Peyer's patch (tissue), 4 donors: ENCODE results near the gene CCR7.

Source experiments
- POLR2A ChIP-seq, 2 donors: fragments of 450-650 bp; IDR thresholded peaks; one replicate each; pipeline ENCODE4 v1.5.1; 2017; ENCODE audit warnings: antibody characterized with exemption in 2 of 2, mild to moderate bottlenecking in 2 of 2, moderate library complexity in 2 of 2
- TF ChIP-seq, protein P1 (sequence below), 6 experiments: fragments of 450-650 bp in 4 of 6; fragments of 200-600 bp in 2 of 6; sonication (generic) in 1 of 6; IDR thresholded peaks; one replicate each; pipeline ENCODE4 v1.5.1; 2017 to 2019; ENCODE audit warnings: antibody characterized with exemption in 6 of 6, mild to moderate bottlenecking in 3 of 6, moderate library complexity in 1 of 6

DNA sequence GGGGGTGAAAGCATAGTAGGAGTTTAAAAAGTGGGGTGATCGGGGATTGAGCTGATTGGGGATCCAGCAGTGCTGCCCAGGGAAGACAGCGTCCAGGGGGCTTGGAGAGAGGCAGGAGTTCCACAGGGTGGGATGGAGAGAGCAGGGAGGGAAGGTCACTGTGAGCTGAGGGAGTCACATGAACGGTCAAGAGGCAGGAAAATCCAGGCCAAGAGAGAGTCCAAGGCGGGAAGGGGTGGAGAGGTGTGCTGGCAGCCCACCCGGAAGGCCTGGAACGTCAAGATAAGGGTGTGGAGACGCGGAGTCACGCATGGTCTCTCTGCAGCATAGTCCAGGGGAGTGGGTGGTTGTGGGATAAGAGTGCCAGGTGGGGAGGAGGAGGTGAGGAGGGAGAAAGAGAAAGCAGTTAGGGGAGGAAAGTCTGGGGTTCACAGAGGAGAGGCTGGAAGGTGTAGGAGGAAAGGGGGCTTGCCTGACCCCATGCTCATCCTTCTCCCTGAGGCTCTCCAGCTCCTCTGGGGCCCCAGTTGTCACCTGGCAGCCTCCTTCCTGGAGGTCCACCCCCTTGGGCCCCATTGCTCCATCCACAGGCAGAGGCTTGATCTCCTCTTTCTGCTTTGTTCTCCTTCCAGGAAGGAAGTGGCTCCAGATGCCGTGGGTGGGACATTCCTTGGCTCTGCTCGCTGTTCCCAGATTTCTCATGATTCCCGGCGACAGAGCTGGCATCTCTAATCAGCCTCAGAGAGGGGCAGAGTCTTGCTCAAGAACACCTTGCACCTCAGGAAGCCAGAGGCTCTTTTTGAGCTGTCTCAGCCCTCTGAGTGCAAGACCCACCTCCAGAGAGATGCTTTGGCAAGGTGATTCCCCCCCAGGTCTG, 28.7 kb downstream of the CCR7 start:
- TF ChIP-seq, protein P1, sequence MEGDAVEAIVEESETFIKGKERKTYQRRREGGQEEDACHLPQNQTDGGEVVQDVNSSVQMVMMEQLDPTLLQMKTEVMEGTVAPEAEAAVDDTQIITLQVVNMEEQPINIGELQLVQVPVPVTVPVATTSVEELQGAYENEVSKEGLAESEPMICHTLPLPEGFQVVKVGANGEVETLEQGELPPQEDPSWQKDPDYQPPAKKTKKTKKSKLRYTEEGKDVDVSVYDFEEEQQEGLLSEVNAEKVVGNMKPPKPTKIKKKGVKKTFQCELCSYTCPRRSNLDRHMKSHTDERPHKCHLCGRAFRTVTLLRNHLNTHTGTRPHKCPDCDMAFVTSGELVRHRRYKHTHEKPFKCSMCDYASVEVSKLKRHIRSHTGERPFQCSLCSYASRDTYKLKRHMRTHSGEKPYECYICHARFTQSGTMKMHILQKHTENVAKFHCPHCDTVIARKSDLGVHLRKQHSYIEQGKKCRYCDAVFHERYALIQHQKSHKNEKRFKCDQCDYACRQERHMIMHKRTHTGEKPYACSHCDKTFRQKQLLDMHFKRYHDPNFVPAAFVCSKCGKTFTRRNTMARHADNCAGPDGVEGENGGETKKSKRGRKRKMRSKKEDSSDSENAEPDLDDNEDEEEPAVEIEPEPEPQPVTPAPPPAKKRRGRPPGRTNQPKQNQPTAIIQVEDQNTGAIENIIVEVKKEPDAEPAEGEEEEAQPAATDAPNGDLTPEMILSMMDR (IDR thresholded peaks at IDR 0.05), result no peak
- TF ChIP-seq POLR2A (IDR thresholded peaks at IDR 0.05), result no peak
